ENCODE data around the gene MSRB1. TPM values are rescaled to one million over a fixed set of nuclear protein-coding genes. Genes with fewer than 3 reads are reported as not detected.
"Not testable (repeated sequence)": the region's sequence is repeated elsewhere in the genome, so short reads cannot be mapped to it uniquely, and the experiment has no call there.

The MSRB1 gene
- total RNA-seq, 1 experiment from 2014 or later: 72.3 TPM

- in situ Hi-C loops (cut with HindIII; ENCODE audit: low sequenced_read_pairs): no loop called here
- DNase-seq (ENCODE audit: low spot score): no peak
These were observed 2.8 kb upstream of the MSRB1 start for GRCh38 chr16:1945559-1946391.

- in situ Hi-C loops (cut with HindIII; ENCODE audit: low sequenced_read_pairs): no loop called here
- no peak for DNase-seq (ENCODE audit: low spot score)
These were observed 1.7 kb upstream of the MSRB1 start for GRCh38 chr16:1944612-1945199.

GRCh38 chr16:1942047-1942809 lies 771 bp downstream of the MSRB1 start:
- DNase-seq (ENCODE audit: low spot score): no peak
- in situ Hi-C loops (cut with HindIII; ENCODE audit: low sequenced_read_pairs): no loop called here

GRCh38 chr16:1941162-1942046 lies 1.6 kb downstream of the MSRB1 start:
- in situ Hi-C loops (cut with HindIII; ENCODE audit: low sequenced_read_pairs): no loop called here
- no peak for DNase-seq (ENCODE audit: low spot score)

- in situ Hi-C loops (cut with HindIII; ENCODE audit: low sequenced_read_pairs): no loop called here
- DNase-seq (ENCODE audit: low spot score): no peak
These were observed 2.5 kb downstream of the MSRB1 start for GRCh38 chr16:1940273-1941161.

- DNase-seq (ENCODE audit: low spot score); in situ Hi-C loops (cut with HindIII; ENCODE audit: low sequenced_read_pairs): not testable (repeated sequence)
These were observed 3.2 kb downstream of the MSRB1 start for GRCh38 chr16:1939833-1940232.

GRCh38 chr16:1938910-1939309 lies 4.1 kb downstream of the MSRB1 start:
- in situ Hi-C loops (cut with HindIII; ENCODE audit: low sequenced_read_pairs): no loop called here
- no peak for DNase-seq (ENCODE audit: low spot score)

- in situ Hi-C loops (cut with HindIII; ENCODE audit: low sequenced_read_pairs): no loop called here
- no peak for DNase-seq (ENCODE audit: low spot score)
These were observed 4.7 kb downstream of the MSRB1 start for GRCh38 chr16:1938316-1938715.

- in situ Hi-C loops (cut with HindIII; ENCODE audit: low sequenced_read_pairs): no loop called here
These were observed 6.0 kb downstream of the MSRB1 start for GRCh38 chr16:1936945-1937479.

GRCh38 chr16:1933097-1933661 lies 9.8 kb downstream of the MSRB1 start:
- in situ Hi-C loops (cut with HindIII; ENCODE audit: low sequenced_read_pairs): no loop called here
- no peak for DNase-seq (ENCODE audit: low spot score)

More at GRCh38 chr16:1936945-1937479, 6.0 kb downstream of the MSRB1 start:
- DNase-seq (ENCODE audit: low spot score): no peak

GRCh38 chr16:1932050-1933028 lies 10.7 kb downstream of the MSRB1 start:
- DNase-seq (ENCODE audit: low spot score): peak; percentile 29
- in situ Hi-C loops (cut with HindIII; ENCODE audit: low sequenced_read_pairs): no loop called here

GRCh38 chr16:1930338-1930720 lies 12.7 kb downstream of the MSRB1 start:
- no peak for DNase-seq (ENCODE audit: low spot score)
- in situ Hi-C loops (cut with HindIII; ENCODE audit: low sequenced_read_pairs): no loop called here

- in situ Hi-C loops (cut with HindIII; ENCODE audit: low sequenced_read_pairs): no loop called here
- DNase-seq (ENCODE audit: low spot score): peak; percentile 36
These were observed 13.2 kb downstream of the MSRB1 start for GRCh38 chr16:1929578-1930337.

GRCh38 chr16:1929105-1929504 lies 13.9 kb downstream of the MSRB1 start:
- DNase-seq (ENCODE audit: low spot score): no peak
- in situ Hi-C loops (cut with HindIII; ENCODE audit: low sequenced_read_pairs): no loop called here

GRCh38 chr16:1926271-1926670 lies 16.7 kb downstream of the MSRB1 start:
- in situ Hi-C loops (cut with HindIII; ENCODE audit: low sequenced_read_pairs): no loop called here
- DNase-seq (ENCODE audit: low spot score): no peak

GRCh38 chr16:1924095-1924494 lies 18.9 kb downstream of the MSRB1 start:
- DNase-seq (ENCODE audit: low spot score): no peak

More at GRCh38 chr16:1924095-1924494, 18.9 kb downstream of the MSRB1 start:
- in situ Hi-C loops (cut with HindIII; ENCODE audit: low sequenced_read_pairs): no loop called here

Measured in G401 (cell line).